Loucy (cell line): ENCODE results near the gene DDX55.

Source experiments
- EZH2phosphoT487 ChIP-seq: fragments of 200-600 bp; IDR thresholded peaks from 2 replicates; pipeline ENCODE4 v1.6.1; 2018; ENCODE audit warnings: antibody characterized with exemption, mild to moderate bottlenecking, moderate library complexity, borderline replicate concordance
- TF ChIP-seq, protein P1 (sequence below): fragments of 200-600 bp; sonication (generic); conservative IDR thresholded peaks from 2 replicates; pipeline ENCODE4 v1.5.1; 2014; ENCODE audit warnings: mild to moderate bottlenecking, antibody characterized with exemption, low read length

DNA sequence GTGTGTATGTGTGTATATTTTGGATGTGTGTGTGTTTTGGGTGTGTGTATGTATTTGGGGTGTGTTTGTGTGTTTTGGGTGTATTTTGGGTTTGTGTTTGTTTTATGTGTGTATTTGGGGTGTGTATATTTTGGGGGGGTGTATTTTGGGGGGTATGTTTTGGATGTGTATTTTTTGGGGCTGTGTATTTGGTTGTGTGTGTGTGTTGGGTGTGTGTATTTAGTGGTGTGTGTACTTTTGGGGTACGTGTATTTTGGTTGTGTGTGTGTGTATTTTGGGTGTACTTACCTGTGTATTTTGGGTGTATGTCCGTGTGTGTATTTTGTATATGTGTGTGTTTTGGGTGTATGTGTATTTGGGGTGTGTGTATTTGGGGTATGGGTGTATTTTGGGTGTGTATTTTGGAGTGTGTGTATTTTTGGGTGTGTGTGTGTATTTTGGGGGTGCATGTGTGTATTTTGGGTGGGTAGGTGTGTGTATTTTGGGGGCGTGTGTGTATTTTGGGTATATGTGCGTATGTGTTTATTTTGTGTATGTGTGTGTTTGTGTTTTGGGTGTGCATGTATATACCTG is 52.3 kb downstream of the DDX55 start:
- TF ChIP-seq, protein P1, sequence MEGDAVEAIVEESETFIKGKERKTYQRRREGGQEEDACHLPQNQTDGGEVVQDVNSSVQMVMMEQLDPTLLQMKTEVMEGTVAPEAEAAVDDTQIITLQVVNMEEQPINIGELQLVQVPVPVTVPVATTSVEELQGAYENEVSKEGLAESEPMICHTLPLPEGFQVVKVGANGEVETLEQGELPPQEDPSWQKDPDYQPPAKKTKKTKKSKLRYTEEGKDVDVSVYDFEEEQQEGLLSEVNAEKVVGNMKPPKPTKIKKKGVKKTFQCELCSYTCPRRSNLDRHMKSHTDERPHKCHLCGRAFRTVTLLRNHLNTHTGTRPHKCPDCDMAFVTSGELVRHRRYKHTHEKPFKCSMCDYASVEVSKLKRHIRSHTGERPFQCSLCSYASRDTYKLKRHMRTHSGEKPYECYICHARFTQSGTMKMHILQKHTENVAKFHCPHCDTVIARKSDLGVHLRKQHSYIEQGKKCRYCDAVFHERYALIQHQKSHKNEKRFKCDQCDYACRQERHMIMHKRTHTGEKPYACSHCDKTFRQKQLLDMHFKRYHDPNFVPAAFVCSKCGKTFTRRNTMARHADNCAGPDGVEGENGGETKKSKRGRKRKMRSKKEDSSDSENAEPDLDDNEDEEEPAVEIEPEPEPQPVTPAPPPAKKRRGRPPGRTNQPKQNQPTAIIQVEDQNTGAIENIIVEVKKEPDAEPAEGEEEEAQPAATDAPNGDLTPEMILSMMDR: no peak
- TF ChIP-seq EZH2phosphoT487: no peak
